Neuronal stem cell (in vitro differentiated cells): Measurements from ENCODE around the gene CIITA.
"Not testable (repeated sequence)": the region's sequence is repeated elsewhere in the genome, so short reads cannot be mapped to it uniquely, and the experiment has no call there.

ENCODE experiments used
- DNase-seq: peaks from one replicate; pipeline ENCODE4 v3.0.0-alpha.2; 2013; ENCODE audit warnings: low spot score
- H2AFZ ChIP-seq: one replicate; pipeline ENCODE4 v1.6.1; 2013; ENCODE audit warnings: mild to moderate bottlenecking, low read length, inconsistent platforms
- H2AK5ac ChIP-seq: 2 replicates; pipeline ENCODE4 v1.6.1; 2013; ENCODE audit warnings: low read depth, mild to moderate bottlenecking, inconsistent platforms, low read length, moderate library complexity, mixed read lengths
- H2BK120ac ChIP-seq: 2 replicates; pipeline ENCODE4 v1.6.1; 2013; ENCODE audit warnings: low read depth, mild to moderate bottlenecking, inconsistent platforms, low read length, moderate library complexity, mixed read lengths
- H2BK12ac ChIP-seq: one replicate; pipeline ENCODE4 v1.6.1; 2013; ENCODE audit warnings: low read length, inconsistent platforms
- H2BK15ac ChIP-seq: 2 replicates; pipeline ENCODE4 v1.6.1; 2013; ENCODE audit warnings: mild to moderate bottlenecking, low read length, inconsistent platforms, mixed read lengths
- H2BK5ac ChIP-seq: one replicate; pipeline ENCODE4 v1.6.1; 2013; ENCODE audit warnings: inconsistent platforms, mild to moderate bottlenecking, low read length, moderate library complexity
- H3K14ac ChIP-seq: one replicate; pipeline ENCODE4 v1.6.1; 2013; ENCODE audit warnings: low read length, inconsistent platforms
- H3K18ac ChIP-seq: 2 replicates; pipeline ENCODE4 v1.6.1; 2013; ENCODE audit warnings: low read length, inconsistent platforms
- H3K23ac ChIP-seq: 2 replicates; pipeline ENCODE4 v1.6.1; 2013; ENCODE audit warnings: low read depth, mild to moderate bottlenecking, mixed read lengths, low read length, inconsistent platforms; ENCODE audit not compliant: poor library complexity
- H3K27ac ChIP-seq: replicated peaks from 3 replicates; pipeline ENCODE4 v1.5.1; 2013; ENCODE audit warnings: low read length, inconsistent platforms
- H3K27me3 ChIP-seq, 3 experiments: 2 replicates each; pipeline ENCODE4 v1.6.1; 2013; ENCODE audit warnings: low read length in 3 of 3, mild to moderate bottlenecking in 2 of 3, inconsistent platforms in 1 of 3, low read depth in 1 of 3, mixed read lengths in 1 of 3, moderate library complexity in 1 of 3; ENCODE audit not compliant: control insufficient read depth in 3 of 3, insufficient read depth in 3 of 3
- H3K36me3 ChIP-seq, 2 donors: replicated peaks in 1 of 2; 2 replicates each; pipeline ENCODE4 v1.6.1; 2013; ENCODE audit warnings: low read length in 2 of 2; ENCODE audit not compliant: control insufficient read depth in 2 of 2, insufficient read depth in 2 of 2
- H3K4ac ChIP-seq: 2 replicates; pipeline ENCODE4 v1.6.1; 2013; ENCODE audit warnings: inconsistent platforms, mild to moderate bottlenecking, low read length, moderate library complexity
- H3K4me1 ChIP-seq, 2 donors: 1 replicate in 1 of 2; 2 replicates in 1 of 2; pipeline ENCODE4 v1.6.1; 2013; ENCODE audit warnings: low read length in 2 of 2, low read depth in 1 of 2; ENCODE audit not compliant: control insufficient read depth in 2 of 2, insufficient read depth in 1 of 2
- H3K4me2 ChIP-seq: one replicate; pipeline ENCODE4 v1.6.1; 2013; ENCODE audit warnings: mild to moderate bottlenecking, low read length, inconsistent platforms; ENCODE audit not compliant: insufficient read depth, poor library complexity, severe bottlenecking
- H3K4me3 ChIP-seq, 2 donors: 2 replicates each; pipeline ENCODE4 v1.5.1; 2013; ENCODE audit warnings: low read length in 2 of 2, mild to moderate bottlenecking in 2 of 2, inconsistent platforms in 1 of 2, moderate library complexity in 1 of 2
- H3K79me1 ChIP-seq: one replicate; pipeline ENCODE4 v1.6.1; 2013; ENCODE audit warnings: low read depth, mild to moderate bottlenecking, inconsistent platforms, low read length, moderate library complexity
- H3K9ac ChIP-seq: one replicate; pipeline ENCODE4 v1.6.1; 2013; ENCODE audit warnings: mild to moderate bottlenecking, low read depth, low read length, inconsistent platforms; ENCODE audit not compliant: poor library complexity
- H3K9me3 ChIP-seq, 2 donors: replicated peaks in 1 of 2; 2 replicates each; pipeline versions ENCODE3 to v1.6.1; 2013; ENCODE audit warnings: low read length in 2 of 2, mild to moderate bottlenecking in 2 of 2, inconsistent platforms in 1 of 2, low read depth in 1 of 2, mixed read lengths in 1 of 2, moderate library complexity in 1 of 2; ENCODE audit not compliant: control insufficient read depth in 2 of 2, insufficient read depth in 1 of 2
- H4K8ac ChIP-seq: one replicate; pipeline ENCODE4 v1.6.1; 2013; ENCODE audit warnings: low read depth, mild to moderate bottlenecking, inconsistent platforms, low read length, moderate library complexity
- H4K91ac ChIP-seq: one replicate; pipeline ENCODE4 v1.6.1; 2013; ENCODE audit warnings: low read length, low read depth, mild to moderate bottlenecking, inconsistent platforms; ENCODE audit not compliant: poor library complexity
- WGBS, 2 donors: extraction: QIAGEN DNeasy Blood & Tissue Kit; methylation state at CpG; one replicate each; pipeline ENCODE4 v1.1.7; 2013; ENCODE audit warnings: missing lambda C conversion rate in 2 of 2, mixed read lengths in 1 of 2; ENCODE audit not compliant: insufficient read length in 2 of 2, insufficient replicate concordance in 1 of 2; ENCODE audit errors: extremely low coverage in 2 of 2; 5-methylcytosine and 5-hydroxymethylcytosine counted together

The CIITA gene

DNA sequence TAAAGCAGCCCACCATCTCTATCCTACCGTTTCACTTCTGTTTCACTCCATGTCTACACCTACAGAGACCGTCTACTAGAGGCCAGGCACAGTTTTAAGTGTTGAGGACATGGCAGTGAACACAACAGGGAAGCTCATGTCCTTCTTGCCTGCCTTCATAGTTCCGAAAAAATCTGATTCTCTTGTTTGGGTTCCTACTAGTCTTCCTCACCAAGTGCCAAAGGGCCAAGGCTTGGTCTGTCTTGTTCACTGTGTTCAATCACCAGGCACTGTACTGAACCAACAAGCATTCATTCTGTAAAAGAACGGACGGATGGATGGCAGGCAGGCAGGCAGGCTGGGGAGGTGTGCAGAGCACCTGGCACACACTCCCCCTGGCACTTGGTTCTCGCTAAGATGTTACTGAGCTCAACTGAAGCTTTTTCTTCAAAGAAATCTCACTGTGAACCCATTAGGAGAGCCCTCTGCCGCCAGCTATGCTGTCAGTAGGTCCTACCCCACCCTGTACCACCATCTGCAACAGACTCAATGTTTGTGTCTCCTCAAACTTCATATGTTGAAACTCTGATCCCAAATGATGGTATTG, 62.7 kb downstream of the CIITA start:
- no peak overlapping the region for H3K14ac ChIP-seq
- H2AK5ac ChIP-seq: no peak overlapping the region
- H2AFZ ChIP-seq: no peak overlapping the region
- WGBS, 2 donors: no CpG with 5 or more reads among the region's 7 CpGs
- no peak overlapping the region for H2BK15ac ChIP-seq
- no peak overlapping the region for H3K9ac ChIP-seq
- H3K9me3 ChIP-seq: no peaks in the 10 kb centered on the region
- H4K8ac ChIP-seq: no peak overlapping the region
- H3K36me3 ChIP-seq: peaks cover 2 to 49% of the 10 kb centered on the region in 2 donors
- no peak overlapping the region for H3K18ac ChIP-seq
- peaks cover 0 to 3% (median 0%) of the 10 kb centered on the region in 3 experiments for H3K27me3 ChIP-seq
- H3K4ac ChIP-seq: no peak overlapping the region
- no peak overlapping the region for H3K27ac ChIP-seq
- no peak overlapping the region for H4K91ac ChIP-seq
- H2BK120ac ChIP-seq: no peak overlapping the region
- H2BK5ac ChIP-seq: no peak overlapping the region
- peaks cover 16 to 22% of the 10 kb centered on the region in 2 donors for H3K4me1 ChIP-seq
- no peak for DNase-seq
- H2BK12ac ChIP-seq: no peak overlapping the region
- no peak overlapping the region for H3K23ac ChIP-seq
- peak overlapping the region in 1 of 2 donors; percentile 60 for H3K4me3 ChIP-seq
- H3K79me1 ChIP-seq: peaks cover 10% of the 10 kb centered on the region
- no peak overlapping the region for H3K4me2 ChIP-seq

GRCh38 chr16:10940501-10941079, 63.6 kb downstream of the CIITA start:
- H3K14ac ChIP-seq: no peak overlapping the region
- no peak overlapping the region for H4K8ac ChIP-seq
- H3K4ac ChIP-seq: no peak overlapping the region
- no peak overlapping the region for H4K91ac ChIP-seq
- no peak overlapping the region for H3K27ac ChIP-seq
- peaks cover 8% of the 10 kb centered on the region for H3K79me1 ChIP-seq
- peaks cover 23 to 24% of the 10 kb centered on the region in 2 donors for H3K4me1 ChIP-seq
- H3K27me3 ChIP-seq: peaks cover 0 to 3% (median 0%) of the 10 kb centered on the region in 3 experiments
- DNase-seq: no peak
- peak overlapping the region; percentile 46 to 60 for H3K4me3 ChIP-seq
- H2BK5ac ChIP-seq: no peak overlapping the region
- no peak overlapping the region for H3K23ac ChIP-seq
- peak overlapping the region; percentile 87 for H3K4me2 ChIP-seq
- H2BK15ac ChIP-seq: no peak overlapping the region
- peaks cover 2 to 43% of the 10 kb centered on the region in 2 donors for H3K36me3 ChIP-seq
- H2BK120ac ChIP-seq: no peak overlapping the region
- no peaks in the 10 kb centered on the region for H3K9me3 ChIP-seq
- no peak overlapping the region for H2BK12ac ChIP-seq
- H3K18ac ChIP-seq: no peak overlapping the region
- peak overlapping the region; percentile 47 for H3K9ac ChIP-seq
- WGBS, 2 donors: no CpG with 5 or more reads among the region's 8 CpGs
- H2AK5ac ChIP-seq: no peak overlapping the region
- no peak overlapping the region for H2AFZ ChIP-seq

DNA sequence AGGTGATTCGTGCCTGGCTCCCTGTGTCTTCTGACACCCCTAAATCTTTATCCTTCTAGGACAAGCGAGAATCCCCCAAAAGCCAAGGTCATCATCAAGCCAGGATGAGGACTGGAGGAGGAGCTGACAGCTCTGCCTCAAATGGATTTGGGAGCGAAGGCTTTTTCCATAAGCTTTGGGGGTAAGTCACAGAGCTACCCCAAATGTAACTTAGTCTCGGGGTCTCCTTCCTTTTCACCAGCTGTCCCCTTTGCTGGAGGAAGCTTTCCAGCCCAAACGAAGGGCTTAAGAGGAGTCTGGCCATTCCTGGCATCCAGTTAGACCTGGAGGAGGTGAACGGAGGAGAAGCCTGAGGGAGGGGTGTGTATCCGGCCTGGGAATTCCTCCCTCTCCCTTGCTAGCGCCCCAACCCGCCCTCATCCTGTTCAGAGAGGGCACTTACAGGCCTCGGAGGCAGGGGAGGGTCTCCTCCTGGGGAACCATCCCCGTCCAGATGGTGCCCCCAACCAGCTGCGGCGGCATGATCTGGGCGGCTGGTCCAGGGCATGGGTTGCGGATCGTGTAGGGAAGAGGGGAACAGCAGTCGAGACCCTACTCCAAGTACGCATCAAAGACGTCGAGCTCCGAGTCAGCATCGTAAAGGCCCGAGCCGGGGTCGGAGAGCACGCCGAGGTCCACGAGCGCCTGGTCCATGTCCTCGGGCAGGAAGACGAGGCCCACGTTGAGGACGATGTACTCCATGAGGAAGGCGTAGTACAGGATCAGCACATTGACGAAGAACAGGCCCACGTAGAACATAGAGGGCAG, 64.3 kb downstream of the CIITA start:
- no CpG with 5 or more reads among the region's 36 CpGs for WGBS, 2 donors
- Histone ChIP-seq H2BK12ac (no peak overlapping the region), H3K79me1 (peaks cover 8% of the 10 kb centered on the region), H3K4ac (no peak overlapping the region), H3K18ac (peak overlapping the region; percentile 72), H3K23ac (peak overlapping the region; percentile 78), H3K14ac (no peak overlapping the region), H2BK5ac (no peak overlapping the region), H3K27ac (no peak overlapping the region), H2BK15ac (no peak overlapping the region), H2AK5ac (no peak overlapping the region), H3K4me1 (peaks cover 25 to 27% of the 10 kb centered on the region in 2 donors), H3K27me3 (peaks cover 0 to 3% (median 0%) of the 10 kb centered on the region in 3 experiments), H3K9me3 (no peaks in the 10 kb centered on the region), H3K9ac (peak overlapping the region; percentile 95), H3K4me3 (peak overlapping the region; percentile 60 to 81), H2AFZ (peak overlapping the region; percentile 96), H3K4me2 (peak overlapping the region; percentile 87), H2BK120ac (no peak overlapping the region), H4K8ac (no peak overlapping the region), H4K91ac (no peak overlapping the region), H3K36me3 (peaks cover 2 to 39% of the 10 kb centered on the region in 2 donors)
- DNase-seq: no peak

DNA sequence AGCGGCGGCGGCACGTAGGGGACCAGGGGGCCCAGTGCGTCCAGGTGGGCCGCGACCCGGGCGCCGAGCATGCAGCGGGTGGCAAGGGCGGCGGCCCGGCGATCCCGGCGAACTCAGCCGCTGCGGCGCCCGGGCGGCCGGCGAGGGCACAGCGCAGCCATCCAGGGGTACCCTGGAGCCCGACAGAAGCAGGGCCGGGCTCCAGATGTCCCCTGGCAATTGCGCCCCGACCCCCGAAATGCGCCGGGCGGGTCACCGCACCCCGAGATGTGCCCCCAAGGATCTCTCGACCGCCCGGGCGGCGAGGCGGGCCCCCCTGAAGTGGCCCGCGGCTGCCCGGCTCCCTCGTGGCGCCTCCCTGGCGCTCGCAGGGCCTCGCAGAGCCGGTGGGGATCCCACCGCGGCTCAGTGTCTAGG, 64.9 kb downstream of the CIITA start:
- peak overlapping the region; percentile 47 for H3K9ac ChIP-seq
- not testable (repeated sequence) for H2BK5ac ChIP-seq, H3K27ac ChIP-seq, H3K14ac ChIP-seq, H2BK120ac ChIP-seq, H4K8ac ChIP-seq, H3K79me1 ChIP-seq, DNase-seq, H3K4ac ChIP-seq, H2AK5ac ChIP-seq, H3K27me3 ChIP-seq, H2BK15ac ChIP-seq, H3K9me3 ChIP-seq, H4K91ac ChIP-seq, H2BK12ac ChIP-seq, H3K23ac ChIP-seq
- H3K36me3 ChIP-seq: peaks cover 2 to 33% of the 10 kb centered on the region in 2 donors
- peaks cover 25 to 30% of the 10 kb centered on the region in 2 donors for H3K4me1 ChIP-seq
- no CpG with 5 or more reads among the region's 52 CpGs for whole genome bisulfite sequencing, 2 donors
- H3K18ac ChIP-seq: peak overlapping the region; percentile 30
- peak overlapping the region; percentile 96 for H2AFZ ChIP-seq
- peak overlapping the region; percentile 60 to 81 for H3K4me3 ChIP-seq
- peak overlapping the region; percentile 87 for H3K4me2 ChIP-seq
